ENCODE data around the gene PIGK.

Gene PIGK

GRCh38 chr1:77156214-77156613, 63.0 kb downstream of the PIGK start:
- no peak for DNase-seq (ENCODE audit: low read depth, low spot score)
- in situ Hi-C loops (cut with HindIII; ENCODE audit: low sequenced_read_pairs) = no loop called here

GRCh38 chr1:77146270-77146669, 73.0 kb downstream of the PIGK start:
- no peak for TF ChIP-seq CTCF (IDR thresholded peaks at IDR 0.05; ENCODE audit: low read depth, low read length)
- no peak overlapping the region for H3K4me3 ChIP-seq (ENCODE audit: low read depth, low read length)
- DNase-seq (ENCODE audit: low read depth, low spot score) = no peak
- in situ Hi-C loops (cut with HindIII; ENCODE audit: low sequenced_read_pairs) = no loop called here

More at GRCh38 chr1:77156214-77156613, 63.0 kb downstream of the PIGK start:
- TF ChIP-seq CTCF (IDR thresholded peaks at IDR 0.05; ENCODE audit: low read depth, low read length) = no peak
- H3K4me3 ChIP-seq (ENCODE audit: low read depth, low read length) = no peak overlapping the region

- peak; percentile 14 for DNase-seq (ENCODE audit: low read depth, low spot score)
Observed at GRCh38 chr1:77143529-77144121, 75.6 kb downstream of the PIGK start.

GRCh38 chr1:77139389-77139788, 79.8 kb downstream of the PIGK start:
- TF ChIP-seq CTCF (IDR thresholded peaks at IDR 0.05; ENCODE audit: low read depth, low read length) = no peak
- no peak overlapping the region for H3K4me3 ChIP-seq (ENCODE audit: low read depth, low read length)
- in situ Hi-C loops (cut with HindIII; ENCODE audit: low sequenced_read_pairs) = no loop called here
- no peak for DNase-seq (ENCODE audit: low read depth, low spot score)

More at GRCh38 chr1:77143529-77144121, 75.6 kb downstream of the PIGK start:
- peak; percentile 23 for TF ChIP-seq CTCF (IDR thresholded peaks at IDR 0.05; ENCODE audit: low read depth, low read length)
- in situ Hi-C loops (cut with HindIII; ENCODE audit: low sequenced_read_pairs) = no loop called here
- H3K4me3 ChIP-seq (ENCODE audit: low read depth, low read length) = no peak overlapping the region

- TF ChIP-seq CTCF (IDR thresholded peaks at IDR 0.05; ENCODE audit: low read depth, low read length) = no peak
- in situ Hi-C loops (cut with HindIII; ENCODE audit: low sequenced_read_pairs) = no loop called here
- DNase-seq (ENCODE audit: low read depth, low spot score) = no peak
- no peak overlapping the region for H3K4me3 ChIP-seq (ENCODE audit: low read depth, low read length)
Observed at GRCh38 chr1:77134359-77134758, 84.9 kb downstream of the PIGK start.

GRCh38 chr1:77133731-77134358, 85.4 kb downstream of the PIGK start:
- in situ Hi-C loops (cut with HindIII; ENCODE audit: low sequenced_read_pairs) = no loop called here
- DNase-seq (ENCODE audit: low read depth, low spot score) = no peak
- H3K4me3 ChIP-seq (ENCODE audit: low read depth, low read length) = no peak overlapping the region
- no peak for TF ChIP-seq CTCF (IDR thresholded peaks at IDR 0.05; ENCODE audit: low read depth, low read length)

Data from astrocyte of the spinal cord (primary cell).